Stimulated activated CD8-positive, alpha-beta memory T cell treated with anti-CD3 and anti-CD28 coated beads, Interleukin-15, amount 100 ng/mL, for 24 hours (primary cell): ENCODE results near the gene DISP3.

Experiments used
- DNase-seq: peaks from one replicate; pipeline ENCODE4 v3.0.0-alpha.2; 2020; ENCODE audit warnings: low read depth

The DISP3 gene

DNA sequence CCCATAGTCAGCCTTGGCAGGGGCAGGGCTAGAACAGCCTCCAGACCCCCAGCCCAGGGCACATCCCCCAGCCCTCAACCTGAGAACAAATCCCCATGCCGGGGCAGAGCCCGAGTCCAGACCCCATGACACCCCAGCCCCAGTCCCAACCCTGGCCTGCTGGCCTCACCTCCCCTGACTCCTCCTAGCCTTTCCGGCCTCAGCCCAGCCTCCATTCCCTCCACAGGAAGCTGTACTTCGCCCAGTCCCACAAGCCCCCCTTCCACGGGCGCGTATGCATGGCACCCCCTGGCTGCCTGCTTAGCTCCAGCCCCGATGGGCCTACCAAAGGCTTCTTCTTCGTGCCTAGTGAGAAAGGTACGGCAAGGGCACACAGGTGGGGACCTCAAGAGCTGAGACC, 50.4 kb downstream of the DISP3 start:
- DNase-seq = no peak

DNA sequence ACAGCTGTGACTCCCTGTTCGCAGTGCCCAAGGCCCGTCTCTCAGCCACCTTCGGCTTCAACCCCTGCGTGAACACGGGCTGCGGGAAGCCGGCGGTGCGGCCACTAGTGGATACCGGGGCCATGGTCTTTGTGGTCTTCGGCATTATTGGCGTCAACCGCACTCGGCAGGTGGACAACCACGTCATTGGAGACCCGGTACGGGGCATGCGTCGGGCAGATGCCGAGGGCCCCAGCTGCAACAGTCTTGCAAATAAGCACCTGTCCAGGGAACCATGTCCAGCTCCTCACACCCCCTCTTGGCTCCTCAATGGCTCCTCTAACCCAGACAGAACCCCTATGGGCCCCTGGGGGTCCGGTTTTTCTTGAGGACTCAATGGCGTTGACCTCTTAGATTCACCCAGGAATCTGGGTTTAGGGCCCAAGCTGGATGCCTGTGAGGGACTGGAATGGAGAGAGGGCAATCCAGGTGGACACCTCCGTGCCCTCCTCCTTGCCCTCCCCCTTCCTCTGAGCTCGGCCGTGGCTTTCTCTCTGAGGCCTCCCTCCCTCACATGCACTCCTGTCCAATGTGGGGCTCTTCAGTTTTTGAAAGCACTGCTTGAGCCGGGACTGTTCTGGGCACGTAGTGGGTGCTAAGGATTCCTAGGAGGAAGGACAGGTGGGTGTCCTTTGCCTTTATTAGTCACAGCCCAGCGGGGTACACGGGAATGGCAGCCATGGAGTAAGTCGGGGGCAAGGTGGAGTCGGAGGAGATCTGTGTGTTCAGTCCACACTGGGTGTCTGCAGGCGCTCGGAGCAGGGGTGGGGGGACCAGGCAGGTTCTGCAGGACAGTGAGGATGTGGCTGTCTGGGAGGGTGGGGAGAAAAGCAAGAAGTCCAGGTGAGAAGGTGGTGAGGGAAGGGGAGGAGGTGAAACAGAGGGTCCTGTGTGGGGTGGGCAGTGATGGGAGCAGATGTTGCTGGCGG, 51.1 kb downstream of the DISP3 start:
- no peak for DNase-seq

DNA sequence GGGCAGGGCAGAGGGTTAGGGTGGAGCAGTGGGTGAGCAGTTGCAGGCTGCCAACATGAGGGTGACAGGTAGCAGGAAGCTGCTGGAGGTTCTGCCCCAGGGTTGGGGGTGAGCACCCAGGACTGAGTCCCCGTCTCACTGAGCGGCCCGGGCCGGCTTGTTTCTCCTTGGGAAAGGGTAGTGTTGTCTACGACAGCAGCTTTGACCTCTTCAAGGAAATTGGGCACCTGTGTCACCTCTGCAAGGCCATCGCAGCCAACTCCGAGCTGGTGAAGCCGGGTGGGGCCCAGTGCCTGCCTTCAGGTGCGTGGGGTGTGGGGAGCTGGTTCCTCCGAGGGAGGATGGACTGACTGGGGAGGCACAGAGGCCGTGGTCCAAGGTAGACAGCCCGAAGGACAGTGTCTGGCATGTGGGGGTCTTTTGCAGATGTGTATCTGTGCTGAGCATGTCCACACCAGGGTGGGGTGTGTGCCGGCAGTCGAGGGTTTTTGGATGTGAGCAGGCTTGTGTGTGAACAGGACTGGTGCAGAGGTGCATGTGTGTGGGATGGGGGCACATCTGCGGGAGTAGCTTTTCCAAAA, 51.9 kb downstream of the DISP3 start:
- no peak for DNase-seq

DNA sequence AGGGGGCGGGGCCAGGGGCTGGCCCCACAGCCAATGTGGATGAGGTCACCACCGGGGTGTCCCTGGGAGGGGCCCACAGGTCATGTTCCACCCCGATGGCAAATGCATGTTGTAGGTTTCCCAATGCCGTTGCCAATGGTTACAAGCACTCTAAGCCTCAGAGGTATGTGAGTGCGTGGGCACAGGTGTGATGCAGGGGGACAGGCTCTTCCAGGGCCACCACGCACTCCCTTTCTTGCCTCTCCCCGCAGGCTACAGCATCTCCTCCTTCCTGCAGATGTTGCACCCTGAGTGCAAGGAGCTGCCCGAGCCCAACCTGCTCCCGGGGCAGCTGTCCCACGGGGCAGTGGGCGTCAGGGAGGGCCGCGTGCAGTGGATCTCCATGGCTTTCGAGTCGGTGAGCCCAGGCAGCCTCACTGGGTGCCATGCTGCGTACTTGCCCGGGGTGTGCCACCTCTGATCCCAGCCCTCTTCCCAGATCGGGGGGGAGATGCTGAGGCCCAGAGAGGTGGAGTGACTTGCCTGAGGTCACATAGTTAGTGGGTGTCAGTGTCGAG, 52.4 kb downstream of the DISP3 start:
- no peak for DNase-seq

DNA sequence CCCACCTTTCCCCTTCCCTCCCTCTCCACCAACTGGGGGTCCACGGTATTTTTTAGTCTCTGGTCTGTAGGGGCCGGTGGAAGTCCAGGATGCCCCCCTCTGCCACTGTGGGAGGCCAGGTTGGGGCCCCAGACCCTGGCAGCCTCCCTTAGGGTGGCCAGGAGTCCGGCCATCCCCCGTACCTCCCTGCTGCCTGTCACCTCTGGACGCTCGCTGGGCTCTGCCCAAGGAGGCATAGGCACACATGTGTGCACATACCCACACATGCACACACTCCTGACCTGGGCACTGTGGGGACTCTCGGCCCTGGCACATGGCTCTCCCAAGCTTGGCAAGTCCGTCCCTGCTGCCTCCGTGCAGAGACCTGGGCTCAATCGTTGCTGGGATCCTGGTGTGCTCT, 53.0 kb downstream of the DISP3 start:
- no peak for DNase-seq

DNA sequence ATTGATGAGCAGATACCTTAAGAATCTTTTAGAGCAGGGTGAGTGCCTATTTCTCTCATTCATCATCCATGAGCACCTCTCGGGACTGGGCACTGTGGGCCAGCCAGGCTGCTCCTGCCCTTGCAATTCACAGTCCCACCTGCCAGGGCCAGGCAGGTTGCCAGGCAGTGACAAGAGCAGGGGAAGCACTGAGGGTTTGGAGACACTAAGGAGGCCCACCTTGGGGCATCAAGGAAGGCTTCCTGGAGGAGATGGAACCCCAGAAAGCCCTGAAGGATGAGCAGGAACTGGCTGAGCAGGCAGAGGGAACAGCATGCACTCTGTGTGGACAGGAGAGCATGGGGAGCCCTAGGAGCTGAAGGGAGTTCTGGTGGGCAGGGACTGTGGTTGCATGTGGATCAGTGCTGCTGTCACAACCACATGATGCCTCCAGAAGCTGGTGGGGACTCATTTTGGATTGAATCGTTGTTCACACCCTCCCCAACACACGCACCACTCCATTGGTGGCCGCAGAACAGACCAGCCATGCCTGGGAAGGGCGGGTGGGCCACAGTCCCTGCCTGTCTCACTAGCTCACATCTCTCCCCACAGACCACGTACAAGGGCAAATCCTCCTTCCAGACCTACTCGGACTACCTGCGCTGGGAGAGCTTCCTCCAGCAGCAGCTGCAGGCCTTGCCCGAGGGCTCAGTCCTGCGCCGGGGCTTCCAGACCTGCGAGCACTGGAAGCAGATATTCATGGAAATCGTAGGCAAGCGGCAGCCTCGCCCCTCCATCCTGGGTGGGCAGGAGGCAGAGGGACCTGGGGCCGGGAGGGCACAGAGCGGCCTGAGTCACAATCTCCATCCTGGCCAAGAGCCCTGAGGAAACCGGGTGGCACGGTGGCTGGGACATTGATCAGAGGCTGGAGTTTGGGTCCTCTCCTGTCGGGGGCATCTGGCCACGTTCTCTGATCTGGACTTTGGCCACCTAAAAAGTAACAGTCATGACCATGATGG, 55.1 kb downstream of the DISP3 start:
- no peak for DNase-seq

DNA sequence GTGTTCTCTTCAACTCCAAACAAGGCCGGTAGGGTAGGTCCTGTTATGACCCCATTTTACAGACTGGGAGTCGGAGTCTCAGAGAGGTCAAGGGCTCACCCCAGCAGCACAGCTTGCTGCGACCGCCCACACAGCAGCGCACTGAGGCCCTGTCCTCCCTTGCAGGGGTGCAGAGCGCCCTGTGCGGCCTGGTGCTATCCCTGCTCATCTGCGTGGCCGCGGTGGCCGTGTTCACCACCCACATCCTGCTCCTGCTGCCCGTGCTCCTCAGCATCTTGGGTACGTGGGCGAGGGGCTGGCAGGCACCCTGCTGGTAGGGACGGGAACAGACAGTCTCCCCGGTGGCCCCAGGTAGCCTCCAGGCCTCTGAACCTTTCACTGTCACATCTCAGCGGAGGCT, 55.9 kb downstream of the DISP3 start:
- no peak for DNase-seq

DNA sequence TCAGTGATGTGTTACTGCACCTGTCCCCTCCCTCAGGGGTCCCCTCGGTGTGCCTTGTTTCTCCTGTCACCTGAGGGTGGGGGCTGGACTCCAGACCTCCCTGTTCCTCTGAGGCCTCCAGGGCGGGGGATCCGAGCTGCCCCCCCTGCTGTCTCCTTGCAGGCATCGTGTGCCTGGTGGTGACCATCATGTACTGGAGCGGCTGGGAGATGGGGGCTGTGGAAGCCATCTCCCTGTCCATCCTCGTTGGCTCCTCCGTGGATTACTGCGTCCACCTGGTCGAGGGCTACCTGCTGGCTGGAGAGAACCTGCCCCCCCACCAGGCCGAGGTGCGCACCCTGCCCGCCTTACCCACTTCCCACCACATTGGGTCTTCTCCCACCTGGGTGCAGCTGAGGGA, 56.4 kb downstream of the DISP3 start:
- no peak for DNase-seq

DNA sequence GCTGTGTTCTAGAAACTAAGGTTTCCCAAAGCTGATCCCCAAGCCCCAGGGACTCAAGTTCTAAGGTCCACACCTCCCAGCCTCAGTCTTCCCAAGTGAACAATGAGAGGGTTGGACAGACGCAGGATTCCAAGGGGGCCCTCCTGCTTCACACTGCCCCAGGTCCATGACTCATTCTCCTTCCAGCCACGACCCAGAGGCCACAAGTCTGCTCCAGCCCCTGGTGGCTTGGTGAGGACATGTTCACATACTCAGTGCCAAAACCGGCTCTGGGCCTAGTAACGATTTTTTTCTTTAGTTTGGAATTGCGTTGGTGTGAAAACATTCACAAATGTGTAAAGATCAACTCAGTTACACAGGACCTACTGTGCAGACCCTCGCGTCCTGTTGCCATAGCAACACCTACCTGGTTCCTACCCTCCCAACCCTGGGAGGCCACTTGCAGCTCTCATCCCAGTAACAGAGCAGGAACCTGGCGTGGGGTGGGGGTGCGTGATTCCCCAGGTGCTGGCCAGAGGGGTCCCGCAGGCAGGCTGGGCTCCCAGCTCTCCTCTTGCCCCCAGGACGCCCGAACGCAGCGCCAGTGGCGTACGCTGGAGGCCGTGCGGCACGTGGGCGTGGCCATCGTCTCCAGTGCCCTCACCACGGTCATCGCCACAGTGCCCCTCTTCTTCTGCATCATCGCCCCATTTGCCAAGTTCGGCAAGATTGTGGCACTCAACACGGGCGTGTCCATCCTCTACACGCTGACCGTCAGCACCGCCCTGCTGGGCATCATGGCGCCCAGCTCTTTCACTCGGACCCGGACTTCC, 57.0 kb downstream of the DISP3 start:
- DNase-seq = no peak

DNA sequence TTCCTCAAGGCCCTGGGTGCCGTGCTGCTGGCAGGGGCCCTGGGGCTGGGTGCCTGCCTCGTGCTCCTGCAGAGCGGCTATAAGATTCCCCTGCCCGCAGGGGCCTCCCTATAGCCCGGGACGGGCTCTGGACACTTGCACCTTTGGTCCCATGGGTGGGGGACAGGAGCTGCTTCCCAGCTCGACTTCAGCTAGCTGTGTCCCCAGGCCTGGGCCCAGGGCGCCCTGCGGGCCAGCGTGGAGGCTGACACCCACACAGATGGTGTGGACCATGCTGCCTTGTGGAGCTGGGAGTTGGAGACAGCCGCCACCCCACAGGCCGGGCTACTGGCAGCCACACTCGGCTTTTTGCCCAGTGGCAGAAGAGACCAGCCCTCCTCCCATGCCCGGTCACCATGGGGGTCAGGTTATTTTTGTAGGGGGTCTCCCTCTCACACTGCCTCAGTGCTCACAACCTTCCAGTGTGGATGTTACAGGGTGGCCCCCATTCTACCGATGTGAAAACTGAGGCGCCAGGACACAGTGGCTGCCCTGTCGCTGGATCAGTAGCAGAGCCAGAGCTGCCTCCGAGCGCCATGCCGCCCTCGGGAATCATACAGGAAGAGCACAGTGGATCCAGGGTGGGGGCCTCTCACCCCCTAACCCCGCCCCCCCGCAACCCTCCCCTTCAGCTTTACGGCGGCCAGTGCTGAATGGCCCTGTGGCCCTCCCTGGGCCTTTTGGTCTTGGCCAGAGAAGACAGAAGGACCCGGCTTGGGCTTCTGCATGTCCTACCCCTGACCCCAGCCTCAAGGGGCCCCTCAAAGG, 57.8 kb downstream of the DISP3 start:
- DNase-seq = no peak

DNA sequence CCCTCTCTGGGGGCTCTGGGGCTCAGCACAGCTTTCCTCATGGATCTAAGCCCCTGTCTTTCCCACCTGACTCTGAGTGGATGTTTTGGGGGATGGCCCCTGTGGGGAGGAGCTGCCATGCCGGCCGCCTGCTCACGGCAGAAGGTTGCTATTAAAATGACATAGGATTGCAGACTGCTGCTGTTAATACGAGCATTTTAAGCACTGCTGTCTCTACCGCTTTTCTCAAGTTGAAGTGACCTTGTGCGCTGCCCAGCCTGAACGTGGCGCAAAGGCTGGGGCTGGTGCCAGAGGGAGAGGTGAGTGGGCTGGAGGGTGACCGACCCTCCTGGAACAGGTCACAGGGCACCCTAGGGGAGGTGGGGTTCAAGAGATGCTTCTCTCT, 58.4 kb downstream of the DISP3 start:
- DNase-seq = no peak

DNA sequence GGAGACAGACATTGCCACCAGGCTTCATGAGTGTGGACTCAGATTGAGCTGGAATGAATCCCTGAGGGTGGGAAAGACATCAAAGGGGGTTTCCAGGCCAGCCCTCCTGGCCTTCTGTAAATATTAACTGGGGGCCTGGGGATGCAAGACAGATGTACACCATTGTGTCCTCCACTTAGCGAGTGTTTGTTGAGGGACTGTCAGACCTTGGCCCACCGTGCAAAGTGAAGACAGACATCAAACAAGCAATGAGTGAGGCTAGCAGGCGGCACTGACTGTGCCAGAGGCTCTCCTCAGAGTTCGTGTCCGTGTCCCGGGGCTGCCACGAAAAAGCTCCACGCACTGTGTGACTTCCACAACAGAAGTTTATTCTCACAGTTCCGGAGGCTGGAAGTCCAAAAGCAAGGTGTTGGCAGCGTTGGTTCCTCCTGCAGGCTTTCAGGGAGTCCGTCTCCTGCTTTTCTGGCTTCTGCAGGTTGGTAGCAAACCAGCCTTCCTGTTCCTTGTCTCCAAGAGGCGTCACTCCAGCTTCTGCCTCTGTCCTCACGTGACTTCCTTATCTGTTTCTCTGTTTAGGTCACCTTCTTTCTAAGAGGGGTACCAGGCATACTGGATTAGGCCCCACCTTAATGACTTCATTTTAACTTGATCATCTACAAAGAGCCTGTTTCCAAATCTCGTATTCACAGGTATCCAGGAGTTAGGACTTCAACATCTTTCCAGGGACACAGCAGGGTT, 59.1 kb downstream of the DISP3 start:
- DNase-seq = no peak

DNA sequence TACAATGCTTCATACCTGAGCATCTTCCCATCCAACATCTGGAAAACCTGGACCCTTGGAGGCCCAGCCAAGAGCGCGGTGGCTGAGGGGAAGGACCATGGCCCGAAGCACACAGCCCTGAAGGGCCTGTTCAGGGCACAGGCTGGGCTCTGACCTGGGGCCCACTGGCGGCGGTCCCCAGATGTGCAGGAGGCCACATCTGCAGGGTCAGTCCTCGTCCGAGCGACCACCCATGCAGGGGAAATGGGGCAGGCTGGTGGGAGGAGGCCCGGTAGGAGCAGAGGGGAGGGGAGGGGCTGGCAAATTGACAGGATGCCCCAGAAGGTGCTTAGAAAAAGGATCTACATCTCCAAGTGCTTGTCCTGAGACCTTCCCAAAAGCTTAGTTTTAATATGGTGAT, 59.9 kb downstream of the DISP3 start:
- no peak for DNase-seq

DNA sequence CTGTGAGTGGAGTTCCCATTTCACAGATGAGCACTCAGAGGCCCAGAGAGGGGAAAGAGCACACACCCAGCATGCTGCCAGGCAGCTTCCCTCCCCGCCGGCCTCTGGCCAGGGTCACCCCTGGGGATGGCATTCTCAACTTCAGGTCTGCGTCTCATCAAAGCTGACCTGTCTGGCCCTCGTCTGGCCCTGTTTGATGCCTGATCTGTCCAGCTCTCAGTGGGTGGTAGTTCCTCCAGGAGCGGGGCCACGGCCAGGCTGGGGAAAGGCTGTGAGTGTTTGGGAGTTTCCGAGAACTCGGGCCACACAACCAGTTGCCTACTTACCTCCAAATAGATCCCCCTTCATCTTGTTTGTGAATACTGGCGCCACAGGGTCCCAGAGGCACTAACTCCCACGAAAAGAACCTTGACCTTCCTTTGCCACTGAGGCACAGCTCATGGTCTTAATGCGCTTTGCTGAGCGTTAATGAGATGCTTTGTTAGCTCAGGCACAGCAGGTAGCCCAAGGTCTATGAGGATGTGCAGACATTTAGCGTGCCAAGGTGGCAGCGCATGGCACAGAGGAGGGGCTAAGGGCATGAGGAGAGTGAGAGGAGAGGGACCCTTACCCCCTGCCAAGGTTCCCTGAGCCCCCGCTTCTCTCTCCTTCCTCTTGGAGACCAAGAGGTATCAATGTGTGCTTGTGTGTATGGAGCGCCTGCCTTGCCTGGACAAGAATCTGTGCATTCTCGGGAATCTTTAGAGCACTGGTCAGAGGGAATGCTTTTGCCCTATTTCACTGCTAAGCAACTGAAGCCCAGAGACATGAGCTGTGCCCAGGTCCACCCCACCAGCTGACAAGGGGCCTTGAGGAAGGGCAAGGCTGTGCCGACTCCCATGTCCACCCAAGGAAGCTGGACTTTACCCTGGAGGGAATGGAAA, 61.2 kb downstream of the DISP3 start:
- DNase-seq = no peak

DNA sequence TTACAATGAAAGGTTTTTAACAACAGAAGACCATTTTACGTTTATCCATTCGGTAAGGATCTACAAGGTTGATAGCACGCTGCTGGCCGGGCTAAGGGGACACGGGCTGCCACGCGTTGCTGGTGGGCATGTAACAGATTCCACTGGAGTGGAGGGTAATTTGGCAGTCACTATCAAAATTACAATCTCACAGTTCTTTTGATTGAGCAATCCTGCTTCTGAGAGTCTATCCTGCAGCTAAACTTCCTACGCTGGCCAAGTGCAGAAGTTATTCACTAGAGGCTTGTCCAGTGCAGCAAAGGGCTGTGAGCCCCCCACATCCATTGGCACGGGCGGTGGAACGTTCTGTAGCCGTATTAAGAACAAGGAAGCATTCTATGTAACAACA, 61.8 kb downstream of the DISP3 start:
- no peak for DNase-seq

DNA sequence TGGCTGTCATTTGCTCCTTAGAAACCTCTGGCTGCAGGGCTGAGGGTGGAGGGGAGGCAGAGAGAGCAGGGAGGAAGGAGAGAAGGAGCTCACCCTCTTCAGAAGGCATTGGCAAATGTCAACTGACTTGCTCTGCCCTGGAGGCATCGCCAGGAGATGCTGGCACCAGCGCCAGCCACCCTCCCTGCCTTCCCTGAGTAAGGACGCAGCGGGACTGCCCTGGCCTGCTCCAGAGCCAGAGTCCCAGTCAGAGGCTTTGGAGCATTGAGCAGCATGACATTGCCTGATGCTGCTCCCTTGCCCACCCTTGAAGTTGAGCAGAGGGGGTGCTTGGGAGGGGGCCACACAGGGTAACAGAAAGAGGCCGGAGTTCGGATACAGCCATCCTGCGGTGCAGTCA, 62.3 kb downstream of the DISP3 start:
- DNase-seq = no peak

DNA sequence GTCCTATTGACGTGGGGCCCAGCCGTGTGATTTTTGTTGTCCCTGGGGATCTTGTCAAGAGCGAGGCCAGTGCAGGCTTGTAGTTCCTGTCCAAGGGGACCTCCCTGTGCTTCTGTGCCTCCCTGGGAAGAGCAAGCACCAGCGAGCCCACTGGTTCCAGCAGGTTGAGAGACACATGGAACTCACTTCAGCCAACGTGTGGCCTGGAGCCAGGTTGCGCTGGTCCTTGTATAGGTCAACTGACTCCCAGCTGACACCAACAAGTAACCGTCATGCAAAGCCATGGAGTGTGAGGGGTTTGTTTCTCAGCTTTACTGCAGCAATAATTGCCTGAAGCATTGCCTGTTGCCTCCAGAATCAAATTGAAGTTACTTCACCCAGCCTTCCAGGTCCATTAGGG, 63.0 kb downstream of the DISP3 start:
- no peak for DNase-seq

DNA sequence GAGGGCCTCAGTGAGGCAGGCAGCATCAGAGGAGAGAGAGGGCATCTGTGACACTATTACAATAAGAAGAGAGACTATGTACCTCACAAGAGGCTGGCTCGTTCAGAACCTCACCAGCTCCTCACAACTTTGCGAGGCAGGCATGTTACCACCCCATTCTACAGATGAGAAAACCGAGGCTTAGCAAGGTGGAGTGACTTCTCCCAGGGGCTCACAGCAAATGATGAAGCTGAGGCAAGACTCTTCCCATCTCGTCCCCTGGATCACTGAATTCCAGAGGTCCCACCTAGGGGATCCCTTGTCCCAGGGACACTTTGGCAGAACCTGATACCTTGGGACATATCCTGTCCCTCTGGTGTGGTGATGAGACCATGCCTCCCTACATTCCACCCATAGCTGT, 64.4 kb downstream of the DISP3 start:
- DNase-seq = no peak

DNA sequence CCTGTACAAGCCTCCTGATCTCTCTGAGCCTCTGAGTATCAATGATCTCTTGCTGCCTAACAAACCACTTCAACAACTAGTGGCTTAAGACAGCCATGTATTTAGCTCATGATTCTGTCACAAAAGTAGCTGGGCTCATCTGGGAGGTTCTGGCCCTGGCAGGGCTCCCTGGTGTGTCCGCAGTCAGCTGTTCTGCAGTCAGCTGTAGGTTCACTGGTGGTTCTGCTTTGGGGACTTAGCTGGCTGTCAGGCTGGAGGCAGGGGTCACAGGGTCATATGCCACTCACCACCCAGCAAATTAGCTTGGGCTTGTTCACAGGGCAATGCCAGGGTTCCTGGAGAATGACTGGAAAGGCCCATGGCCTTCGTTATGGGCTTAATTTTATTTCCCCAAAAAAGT, 64.8 kb downstream of the DISP3 start:
- DNase-seq = no peak
